Heart left ventricle (tissue), 13 donors: Measurements from ENCODE around the gene PADI2.

Experiments
- POLR2A ChIP-seq, 2 donors: fragments of 450-650 bp; IDR thresholded peaks; one replicate each; pipeline ENCODE4 v1.6.1; 2017; ENCODE audit warnings: antibody characterized with exemption in 2 of 2, mild to moderate bottlenecking in 2 of 2, moderate library complexity in 2 of 2
- TF ChIP-seq, protein P1 (sequence below), 12 donors: fragments of 200-600 bp; sonication (generic) in 4 of 12; IDR thresholded peaks; one replicate each; pipeline versions ENCODE4 v1.5.0 to v1.8.0; 2018 to 2022; ENCODE audit warnings: antibody characterized with exemption in 12 of 12, mild to moderate bottlenecking in 5 of 12
- donor health status: ischemic (EF 13 %, LVEDD 7.1; RV severe dilation, severe dysfunction).
- donor health status: DM: no; HTN: yes; CAD: no.
- donor health status: DM: no; HTN: no; CAD: no.
- donor health status: ischemic (EF 25% LVEDD 6.9; RV normal size, moderate dysfunction).
- donor health status: ischemic (EF 25% LVEDD 5.7; RV mildly dilated, moderate dysfunction).
- donor health status: ischemic (EF 35%, LVEDD 5.7; RV mildly dilated, moderate dysfunction).
- donor health status: nonischemic (EF 11% LVEDD 7.7; RV severe dilation, severe dysfunction).
- donor health status: DM: yes; HTN: yes; CAD: no.
- donor health status: PGD.
- donor health status: ischemic (EF 29% LVEDD 5.4; RV normal size, mild dysfunction).
- donor health status: nonischemic (EF 23%, LVEDD 6.1; RV moderate dilation, normal function).

DNA sequence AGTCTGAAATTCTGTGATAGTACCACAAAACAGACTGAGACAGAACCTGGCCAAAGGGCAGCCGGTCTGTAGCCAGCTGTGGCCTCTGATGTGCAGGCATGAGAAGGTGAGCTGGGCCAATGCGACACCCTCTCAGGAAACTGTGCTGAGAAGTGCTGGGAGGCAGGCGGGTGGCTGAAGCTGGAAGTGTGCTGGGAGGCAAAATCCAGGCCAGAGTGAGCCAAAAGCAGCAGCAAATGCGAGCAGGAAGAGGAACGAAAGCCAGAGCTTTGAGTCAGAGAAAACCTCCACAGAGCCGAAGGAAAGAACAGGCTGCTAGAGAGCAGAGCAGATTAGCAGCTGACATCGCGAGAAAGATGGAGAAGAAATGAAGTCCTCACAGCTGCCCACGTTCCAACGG lies 97.4 kb downstream of the PADI2 start:
- TF ChIP-seq, protein P1, sequence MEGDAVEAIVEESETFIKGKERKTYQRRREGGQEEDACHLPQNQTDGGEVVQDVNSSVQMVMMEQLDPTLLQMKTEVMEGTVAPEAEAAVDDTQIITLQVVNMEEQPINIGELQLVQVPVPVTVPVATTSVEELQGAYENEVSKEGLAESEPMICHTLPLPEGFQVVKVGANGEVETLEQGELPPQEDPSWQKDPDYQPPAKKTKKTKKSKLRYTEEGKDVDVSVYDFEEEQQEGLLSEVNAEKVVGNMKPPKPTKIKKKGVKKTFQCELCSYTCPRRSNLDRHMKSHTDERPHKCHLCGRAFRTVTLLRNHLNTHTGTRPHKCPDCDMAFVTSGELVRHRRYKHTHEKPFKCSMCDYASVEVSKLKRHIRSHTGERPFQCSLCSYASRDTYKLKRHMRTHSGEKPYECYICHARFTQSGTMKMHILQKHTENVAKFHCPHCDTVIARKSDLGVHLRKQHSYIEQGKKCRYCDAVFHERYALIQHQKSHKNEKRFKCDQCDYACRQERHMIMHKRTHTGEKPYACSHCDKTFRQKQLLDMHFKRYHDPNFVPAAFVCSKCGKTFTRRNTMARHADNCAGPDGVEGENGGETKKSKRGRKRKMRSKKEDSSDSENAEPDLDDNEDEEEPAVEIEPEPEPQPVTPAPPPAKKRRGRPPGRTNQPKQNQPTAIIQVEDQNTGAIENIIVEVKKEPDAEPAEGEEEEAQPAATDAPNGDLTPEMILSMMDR (IDR thresholded peaks at IDR 0.05) = no peak
- TF ChIP-seq POLR2A (IDR thresholded peaks at IDR 0.05) = no peak
